Measurements from ENCODE around the gene CRYGN. TPM values are rescaled to one million over a fixed set of nuclear protein-coding genes. Genes with fewer than 3 reads are reported as not detected.

Gene CRYGN
- total and polyA plus RNA-seq, 9 of the 15 experiments (the other 6 are each of a cell fraction or from before 2014, with no cell fraction given), result not detected

GRCh38 chr7:151452680-151453325, 12.9 kb upstream of the CRYGN start:
- intact Hi-C loops (cut with micrococcal nuclease) (loop anchor here (5.0 kb wide), 1 partner anchor 304 kb away; no protein-coding TSS in a partner anchor), in situ Hi-C loops (cut with MboI) (no loop called here)
- ChIA-PET POLR2A (interaction anchor here (0.6 to 1.6 kb wide), 2 partner anchors 53 to 299 kb away, joined by 3 read pairs; no protein-coding TSS in a partner anchor), CTCF (ENCODE audit: low intra/inter-chr PET ratio) (interaction anchor here (0.7 to 6.0 kb wide), 2 partner anchors 12 to 137 kb away, joined by 3 to 75 read pairs; no protein-coding TSS in a partner anchor)
- H3K27ac ChIP-seq (ENCODE audit: extremely low read depth, low read depth, low read length), result no peak overlapping the region
- peaks cover 0 to 27% of the 10 kb centered on the region in 2 experiments; a peak in 2 of 5 replicates for H3K4me1 ChIP-seq (replicated peaks in 1 of 2; ENCODE audit: control insufficient read depth in 2 of 2, insufficient read depth in 2 of 2, low read length in 2 of 2)
- no peaks in the 10 kb centered on the region for H3K79me2 ChIP-seq (ENCODE audit: control insufficient read depth, insufficient read depth, low read length)
- WGBS (ENCODE audit: insufficient coverage, low coverage, missing lambda C conversion rate), result 10% methylated on average over 15 of the region's 15 CpGs
- DNase-seq (ENCODE audit: extremely low read depth in 1 of 4, low spot score in 3 of 4) (no peak), FAIRE-seq (no peak), ATAC-seq (no peak)
- no peaks in the 10 kb centered on the region for H3K36me3 ChIP-seq (ENCODE audit: control insufficient read depth, insufficient read depth, low read length)
- H2AFZ ChIP-seq (ENCODE audit: low read depth, low read length), result no peak overlapping the region
- no peak overlapping the region for H3K4me3 ChIP-seq
- H3K9me3 ChIP-seq (replicated peaks; ENCODE audit: control insufficient read depth, insufficient read depth, low read depth, low read length), result no peaks in the 10 kb centered on the region
- H4K20me1 ChIP-seq (replicated peaks; ENCODE audit: control insufficient read depth, insufficient read depth, low read length), result peaks cover 6% of the 10 kb centered on the region; the same call in 1 of the 2 replicates
- H3K9me1 ChIP-seq (ENCODE audit: control insufficient read depth, insufficient read depth, low read length), result no peaks in the 10 kb centered on the region
- H3K4me2 ChIP-seq (ENCODE audit: insufficient read depth, low read length), result no peak overlapping the region
- peaks cover 61 to 76% of the 10 kb centered on the region in 2 experiments for H3K27me3 ChIP-seq (ENCODE audit: control insufficient read depth in 2 of 2, insufficient read depth in 2 of 2, low read length in 2 of 2)
- peak overlapping the region in 1 of 2 experiments; percentile 69; a peak in 2 of 4 replicates for H3K9ac ChIP-seq (ENCODE audit: insufficient read depth in 1 of 2, low read depth in 2 of 2, low read length in 2 of 2)
- BruUV-seq (replicated peaks), result no TSS peak
- TF ChIP-seq TAF7 (tag; IDR thresholded peaks at IDR 0.05) (no peak), AFF4 (CRISPR knock-in tag; IDR thresholded peaks at IDR 0.05) (no peak), ZFPM2 (CRISPR knock-in tag; IDR thresholded peaks at IDR 0.05) (no peak), E2F6 (IDR thresholded peaks at IDR 0.05; ENCODE audit: borderline replicate concordance in 1 of 2, extremely low read depth in 1 of 2, insufficient read depth in 1 of 2, insufficient read length in 1 of 2, low read depth in 1 of 2, low read length in 1 of 2, poor library complexity in 1 of 2, severe bottlenecking in 1 of 2) (no peak), KLF6 (CRISPR knock-in tag; IDR thresholded peaks at IDR 0.05; ENCODE audit: borderline replicate concordance) (no peak), ELF4 (CRISPR knock-in tag; IDR thresholded peaks at IDR 0.05) (no peak), ZNF79 (CRISPR knock-in tag; IDR thresholded peaks at IDR 0.05; ENCODE audit: low read depth) (no peak), MYBL2 (IDR thresholded peaks at IDR 0.05; ENCODE audit: low read depth) (no peak), MYBL2 (CRISPR knock-in tag; IDR thresholded peaks at IDR 0.05; ENCODE audit: borderline replicate concordance) (no peak), CLOCK (CRISPR knock-in tag; IDR thresholded peaks at IDR 0.05; ENCODE audit: borderline replicate concordance) (no peak), CAMTA2 (CRISPR knock-in tag; conservative IDR thresholded peaks at IDR 0.05) (no peak), USF1 (CRISPR knock-in tag; IDR thresholded peaks at IDR 0.05) (no peak)
